Stimulated activated CD4-positive, alpha-beta T cell treated with anti-CD3 and anti-CD28 coated beads, Interleukin-15, amount 100 ng/mL, for 1 hour (primary cell): Measurements from ENCODE around the gene TNIP3.
"Not testable (repeated sequence)": the region's sequence is repeated elsewhere in the genome, so short reads cannot be mapped to it uniquely, and the experiment has no call there.

Source experiments
- DNase-seq, 2 donors: peaks; one replicate each; pipeline ENCODE4 v3.0.0-alpha.2; 2020; ENCODE audit warnings: low read depth in 1 of 2, low spot score in 1 of 2

TNIP3 gene, protein sequence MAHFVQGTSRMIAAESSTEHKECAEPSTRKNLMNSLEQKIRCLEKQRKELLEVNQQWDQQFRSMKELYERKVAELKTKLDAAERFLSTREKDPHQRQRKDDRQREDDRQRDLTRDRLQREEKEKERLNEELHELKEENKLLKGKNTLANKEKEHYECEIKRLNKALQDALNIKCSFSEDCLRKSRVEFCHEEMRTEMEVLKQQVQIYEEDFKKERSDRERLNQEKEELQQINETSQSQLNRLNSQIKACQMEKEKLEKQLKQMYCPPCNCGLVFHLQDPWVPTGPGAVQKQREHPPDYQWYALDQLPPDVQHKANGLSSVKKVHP

DNA sequence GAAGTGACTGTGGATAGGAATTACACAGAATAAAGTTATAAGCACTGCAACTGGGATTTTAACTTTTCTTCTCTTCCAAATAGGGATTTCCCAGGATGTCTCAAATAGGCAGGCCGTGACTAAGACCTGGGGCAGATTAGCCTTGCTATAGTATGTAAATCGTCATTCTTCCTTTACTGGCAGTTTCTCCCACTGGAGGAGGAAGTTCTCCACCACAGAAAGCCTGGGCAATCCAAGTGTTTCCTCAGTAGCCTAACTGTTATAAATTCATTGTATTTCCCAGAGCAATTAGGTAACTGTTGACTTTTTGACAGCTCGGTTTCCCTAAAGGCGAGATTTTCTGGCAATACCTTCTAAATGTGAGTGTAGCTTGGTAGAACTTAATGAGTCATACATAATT is at the start of gene TNIP3:
TNIP3 (minus strand) TSS at position 31 of the 400 bp plus-strand sequence. CDS start 196 bp downstream, outside the sequence.
- no peak for DNase-seq

DNA sequence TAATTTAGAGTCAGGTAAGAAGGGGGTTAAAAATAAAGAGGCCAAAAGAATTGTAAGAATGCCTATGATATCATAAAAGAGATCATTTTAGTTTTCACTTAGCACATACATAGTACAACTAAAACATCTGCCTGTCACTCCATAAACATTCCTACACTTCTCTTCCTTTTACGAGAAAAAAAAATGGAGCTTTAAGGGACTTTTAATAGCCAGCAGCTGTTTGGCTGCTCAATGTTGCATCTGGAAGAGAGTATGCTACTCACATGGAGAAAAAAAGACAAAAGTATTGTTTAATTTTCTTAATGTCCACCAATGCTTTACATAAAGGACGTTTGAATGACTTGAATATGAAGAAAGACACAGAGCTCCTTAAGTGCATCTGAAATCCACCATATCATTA is 48.7 kb upstream of the TNIP3 start:
- DNase-seq, result no peak

DNA sequence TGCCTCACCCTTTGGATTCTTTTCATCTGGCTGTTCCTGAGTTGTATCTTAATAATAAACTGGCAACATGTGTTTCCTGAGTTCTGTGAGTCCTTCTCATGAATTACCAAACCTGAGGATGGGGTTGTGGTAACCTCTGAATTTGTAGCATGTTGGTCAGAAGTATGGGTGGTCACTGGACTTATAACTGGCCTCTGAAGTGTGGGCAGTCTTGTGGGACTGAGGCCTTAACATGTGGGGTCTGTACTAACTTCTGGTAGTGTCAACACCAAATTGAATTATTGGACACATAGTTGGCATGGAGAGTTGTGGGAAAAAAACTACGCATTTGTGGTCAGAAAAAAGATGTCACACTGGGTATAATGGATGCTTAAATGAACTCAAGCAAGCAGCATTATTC is 45.0 kb upstream of the TNIP3 start:
- DNase-seq, result no peak

DNA sequence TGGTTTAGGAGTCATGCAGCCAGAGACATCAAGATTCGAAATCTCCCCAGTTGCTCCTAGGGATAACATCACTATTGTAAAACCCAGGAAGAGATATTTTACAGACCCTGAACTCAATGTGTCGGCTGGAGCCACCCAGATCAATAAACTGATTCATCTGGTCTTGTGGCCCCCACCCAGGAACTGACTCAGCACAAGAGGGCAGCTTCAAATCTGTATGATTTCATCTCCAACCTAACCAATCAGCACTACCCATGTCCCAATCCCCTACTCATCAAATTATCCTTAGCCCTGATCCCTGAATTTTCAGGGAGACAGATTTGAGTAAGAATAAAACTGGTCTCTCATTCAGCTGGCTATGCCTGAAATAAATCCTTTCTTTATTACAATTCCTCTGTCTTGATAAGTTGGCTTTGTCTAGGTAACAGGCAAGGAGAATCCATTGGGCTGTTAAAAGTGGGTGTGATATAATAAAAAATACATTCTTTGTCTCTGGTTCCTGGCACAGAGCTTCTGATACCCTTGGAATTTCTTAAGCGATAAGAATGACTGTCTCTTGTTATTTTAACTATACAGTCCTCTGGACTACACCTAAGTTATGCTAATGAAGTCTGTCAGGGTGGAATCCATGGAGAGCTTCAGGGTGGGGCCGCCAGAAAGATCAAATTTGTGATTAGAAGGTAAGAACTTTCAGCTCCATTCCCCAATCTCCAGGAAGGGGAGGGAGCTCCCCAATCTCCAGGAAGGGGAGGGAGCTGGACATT is 44.3 kb upstream of the TNIP3 start:
- DNase-seq, result no peak

DNA sequence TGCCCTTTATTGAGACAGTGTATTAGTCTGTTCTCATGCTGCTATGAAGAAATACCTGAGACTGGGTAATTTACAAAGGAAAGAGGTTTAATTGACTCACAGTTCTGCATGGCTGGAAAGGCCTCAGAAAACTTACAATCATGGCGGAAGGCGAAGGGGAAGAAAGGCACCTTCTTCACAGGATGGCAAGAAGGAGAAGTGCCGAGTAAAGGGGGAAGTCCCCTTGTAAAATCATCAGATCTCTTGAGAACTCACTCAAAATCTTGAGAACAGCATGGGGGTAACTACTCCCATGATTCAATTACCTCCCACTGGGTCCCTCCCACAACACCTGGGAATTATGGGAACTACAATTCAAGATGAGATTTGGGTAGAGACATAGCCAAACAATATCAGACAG is 41.7 kb upstream of the TNIP3 start:
- not testable (repeated sequence) for DNase-seq

DNA sequence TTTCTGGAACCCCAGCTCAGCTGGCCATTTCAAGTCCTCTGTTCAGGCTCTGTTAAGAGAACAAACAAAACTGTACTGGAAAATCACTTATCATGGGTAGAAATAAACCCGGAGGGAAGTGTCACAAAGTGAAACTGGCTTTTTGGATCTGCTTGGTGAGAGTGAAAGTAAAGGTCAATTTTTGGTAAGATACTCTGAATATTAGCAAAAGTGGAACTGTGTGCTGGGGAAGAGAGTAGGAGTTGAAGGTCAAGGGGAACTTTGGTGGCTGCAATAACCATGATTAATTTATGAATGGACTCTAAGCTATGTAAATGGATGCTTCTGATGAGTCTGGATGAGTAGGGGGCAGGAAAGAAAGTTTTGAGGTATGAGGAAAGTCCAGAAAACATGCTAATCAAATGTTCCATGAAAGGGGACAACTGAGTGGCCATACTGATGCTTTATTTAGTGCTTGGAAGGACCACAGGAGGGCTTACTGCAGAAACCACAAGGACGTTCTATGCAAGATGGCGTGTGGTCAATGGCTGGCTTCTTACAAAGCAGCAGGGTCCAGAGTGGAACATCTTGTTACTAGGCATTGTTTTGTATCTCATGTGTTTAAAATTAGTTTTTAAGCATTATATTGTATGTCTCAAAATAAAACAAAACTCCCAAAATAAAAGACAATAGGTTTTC is 36.8 kb upstream of the TNIP3 start:
- DNase-seq, result no peak

DNA sequence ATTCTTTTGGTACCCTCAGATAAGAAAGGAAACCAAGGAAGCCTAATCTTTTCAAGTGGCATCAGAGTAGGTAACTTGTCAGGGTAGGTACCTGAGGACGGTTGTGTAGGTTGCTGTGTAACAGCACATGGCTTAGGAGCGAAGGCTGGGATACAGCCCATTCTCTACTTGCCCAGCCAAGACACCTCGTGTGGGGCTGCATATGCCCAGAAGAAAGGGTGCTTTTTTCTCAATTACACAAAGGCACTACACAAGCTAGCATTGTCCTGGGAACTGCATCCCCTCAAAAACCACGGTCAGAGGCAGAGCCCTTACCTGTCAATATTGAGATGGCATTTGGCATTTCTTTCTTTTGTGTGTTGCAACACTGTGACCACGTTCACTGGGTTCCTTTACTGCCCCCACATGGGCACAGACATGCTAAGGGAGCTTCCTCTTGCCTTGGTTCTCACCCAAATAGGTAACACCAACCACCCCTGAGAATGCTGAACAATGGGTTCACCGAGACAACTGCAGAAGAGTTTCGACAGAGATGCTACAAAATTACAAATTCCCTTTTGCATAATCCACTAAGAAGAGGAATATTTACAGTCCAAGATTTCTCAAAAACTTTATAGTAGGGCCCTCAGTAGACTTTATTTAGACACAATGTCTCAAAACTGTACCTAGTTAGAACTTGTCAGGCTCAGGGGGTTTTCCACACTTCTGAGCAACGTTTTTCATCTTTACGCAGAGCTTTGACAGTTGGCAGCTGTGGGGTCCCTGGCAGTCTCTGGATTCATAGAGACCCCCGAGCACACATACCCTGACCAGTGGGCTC is 35.8 kb upstream of the TNIP3 start:
- no peak for DNase-seq

DNA sequence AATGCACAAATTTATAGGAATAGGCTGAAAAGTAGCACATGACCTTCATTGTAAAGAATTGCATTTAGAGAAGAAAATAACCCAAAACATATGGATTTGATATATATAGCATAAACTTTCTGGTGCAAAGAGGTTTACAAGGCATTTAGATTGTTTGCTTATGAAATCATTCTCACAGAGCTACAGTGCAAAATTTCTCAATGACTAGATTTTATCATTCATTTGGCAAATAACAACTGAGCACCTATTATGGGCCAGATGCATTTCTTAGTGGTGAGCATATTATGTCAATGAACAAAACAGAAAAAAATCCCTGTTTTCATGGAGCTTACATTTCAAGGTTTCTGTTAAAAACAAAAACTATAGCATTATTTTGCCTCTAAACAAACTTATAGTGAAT is 34.1 kb upstream of the TNIP3 start:
- DNase-seq, result no peak

DNA sequence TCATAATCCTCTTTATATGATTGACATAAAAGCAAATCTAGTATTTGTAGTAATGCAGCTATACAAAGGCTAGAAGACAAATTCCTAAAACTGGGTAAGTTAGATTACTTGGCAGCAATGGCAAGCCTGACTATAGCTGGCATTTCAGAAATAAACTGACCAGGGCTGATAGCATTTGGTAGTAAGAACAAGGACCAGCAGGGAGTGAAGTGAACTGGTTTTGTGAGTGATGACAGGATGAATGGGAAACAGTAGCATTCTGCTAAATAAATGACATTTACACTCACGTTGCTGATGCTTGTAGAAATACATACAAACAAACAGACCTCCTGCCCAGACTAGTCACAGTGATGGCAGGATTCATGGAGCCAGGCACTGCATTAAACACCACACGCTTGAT is 31.5 kb upstream of the TNIP3 start:
- no peak for DNase-seq

DNA sequence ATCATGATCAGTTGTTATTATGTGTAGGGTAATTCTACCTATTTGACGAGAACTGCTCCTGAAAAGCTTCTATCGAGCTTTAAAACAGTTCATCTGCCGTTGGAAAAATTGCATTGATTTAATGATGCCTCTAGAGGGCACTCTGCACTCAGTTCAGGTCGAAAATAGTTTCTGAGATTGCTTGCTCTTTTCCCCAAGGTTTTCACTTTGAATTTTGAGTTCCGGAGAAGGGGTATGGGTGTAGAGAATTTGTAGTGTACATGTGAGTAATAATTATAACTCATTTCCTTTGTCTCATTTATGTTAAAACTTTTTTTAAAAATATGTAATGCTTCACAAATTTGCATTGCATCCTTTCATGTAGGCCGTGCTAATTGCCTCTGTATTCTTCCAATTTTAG is 28.4 kb upstream of the TNIP3 start:
- DNase-seq, result no peak

DNA sequence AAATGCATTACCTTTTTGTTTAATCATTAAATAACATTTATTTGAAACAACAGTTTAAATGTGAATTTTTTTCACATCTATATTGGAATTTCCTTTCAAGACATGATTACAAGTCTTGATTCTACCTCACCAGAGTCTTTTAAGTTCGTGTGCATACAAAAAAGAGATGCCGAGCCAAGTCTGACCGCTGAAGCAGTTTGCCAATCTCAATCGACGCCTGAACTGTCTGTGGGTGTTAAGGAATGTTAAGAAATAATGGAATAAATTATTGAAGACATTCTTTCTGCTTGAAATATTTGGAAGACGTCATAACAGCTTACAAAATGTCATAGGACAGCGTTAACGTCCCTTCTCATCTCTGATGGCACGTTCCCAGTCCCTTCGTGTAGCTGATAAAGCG is 27.9 kb upstream of the TNIP3 start:
- no peak for DNase-seq

DNA sequence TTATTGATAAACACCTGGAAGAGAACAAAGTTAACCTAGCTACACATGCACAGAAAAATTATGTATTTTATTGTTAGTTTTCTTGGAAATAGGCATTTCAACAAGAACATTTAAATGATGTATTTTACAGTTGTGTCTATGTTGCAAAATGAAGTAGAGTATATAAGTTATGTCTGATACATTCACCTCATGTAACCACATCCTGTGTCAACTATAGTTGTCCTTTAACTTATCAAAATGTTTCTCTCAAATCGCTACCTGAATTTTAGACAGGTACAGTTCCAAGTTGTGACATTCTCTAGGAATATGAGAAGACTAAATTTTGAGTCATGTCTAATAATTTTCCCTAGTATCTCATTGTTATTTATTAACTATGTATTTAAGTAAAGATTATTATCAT is 27.2 kb upstream of the TNIP3 start:
- DNase-seq, result no peak

DNA sequence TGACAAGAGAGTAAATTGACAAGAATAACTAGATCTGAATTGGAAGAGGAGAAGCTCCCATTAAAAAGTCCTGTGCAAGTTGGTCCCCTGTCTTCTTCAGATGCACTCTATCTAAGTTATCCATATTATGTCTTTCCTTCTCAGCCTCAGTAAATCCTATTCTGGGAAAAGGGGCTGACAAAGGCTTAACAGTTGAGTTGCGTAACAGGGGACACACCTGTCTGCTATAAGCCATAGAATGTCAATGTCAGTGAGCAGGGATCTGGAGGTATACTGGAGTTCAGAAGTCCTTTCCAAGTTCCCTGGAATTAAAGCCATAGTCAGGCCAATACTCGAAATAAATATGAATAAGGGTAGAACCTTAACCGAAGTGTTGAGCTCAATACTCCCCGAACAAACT is 26.3 kb upstream of the TNIP3 start:
- no peak for DNase-seq

DNA sequence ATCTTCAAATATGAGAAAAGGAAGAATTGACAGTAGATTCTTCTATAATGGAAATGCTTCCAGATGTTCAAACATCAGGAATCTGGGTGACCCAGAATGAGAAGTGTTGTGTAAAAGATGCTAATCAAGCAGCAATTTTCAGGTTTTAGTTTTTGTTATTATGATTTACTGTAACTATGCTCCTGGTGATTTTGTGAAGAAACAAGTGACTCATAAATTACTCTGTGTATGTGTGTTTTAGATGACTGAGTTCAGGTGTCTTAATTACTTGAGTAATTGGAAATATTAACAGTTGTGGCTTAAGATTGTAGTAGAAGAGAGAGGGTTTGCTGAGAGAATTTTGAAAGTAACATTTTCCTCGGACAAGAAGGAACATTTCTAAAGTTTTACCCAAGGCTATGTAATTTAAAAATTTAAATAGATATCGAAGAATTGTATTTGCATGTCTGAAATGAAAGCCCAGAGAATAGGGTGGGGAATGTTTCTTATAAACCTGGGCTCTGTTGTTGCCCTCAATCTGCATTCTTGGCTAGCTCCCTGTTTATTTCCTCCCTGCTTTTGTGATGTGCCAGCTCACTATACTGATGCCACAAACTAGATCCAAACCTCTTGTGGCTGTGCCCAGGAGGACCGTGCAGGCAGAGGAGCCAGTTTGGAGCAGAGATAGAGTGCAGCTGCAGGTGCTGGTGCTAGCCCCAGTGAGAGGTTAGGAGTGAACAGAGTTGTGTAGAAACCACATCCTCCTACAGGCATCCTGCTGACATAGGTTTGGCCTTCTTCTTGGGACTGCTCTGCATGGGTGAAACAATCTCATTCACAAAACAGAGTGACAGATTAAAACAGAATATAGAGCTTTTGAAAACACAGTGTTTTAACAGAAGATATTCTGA is 25.4 kb upstream of the TNIP3 start:
- DNase-seq, result peak in 1 of 2 donors; percentile 11

DNA sequence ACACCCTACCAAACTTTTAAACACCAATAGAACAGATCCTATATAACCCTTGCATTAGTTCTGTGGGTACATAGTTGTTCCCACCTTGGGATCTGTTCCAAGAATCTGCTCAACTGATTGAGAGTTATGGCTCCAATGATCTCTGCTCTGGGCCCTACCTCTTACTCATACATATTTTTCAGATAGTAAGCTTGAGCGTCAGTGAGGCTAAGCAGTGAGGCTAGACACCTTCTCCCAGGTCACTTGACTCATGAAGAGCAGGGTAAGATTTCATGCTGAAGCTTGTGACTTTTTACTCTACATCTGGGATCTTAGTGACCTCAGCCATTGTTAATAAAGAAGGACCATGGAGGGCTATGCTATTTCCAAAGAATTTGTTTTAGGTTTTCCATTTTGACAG is 23.1 kb upstream of the TNIP3 start:
- DNase-seq, result no peak

DNA sequence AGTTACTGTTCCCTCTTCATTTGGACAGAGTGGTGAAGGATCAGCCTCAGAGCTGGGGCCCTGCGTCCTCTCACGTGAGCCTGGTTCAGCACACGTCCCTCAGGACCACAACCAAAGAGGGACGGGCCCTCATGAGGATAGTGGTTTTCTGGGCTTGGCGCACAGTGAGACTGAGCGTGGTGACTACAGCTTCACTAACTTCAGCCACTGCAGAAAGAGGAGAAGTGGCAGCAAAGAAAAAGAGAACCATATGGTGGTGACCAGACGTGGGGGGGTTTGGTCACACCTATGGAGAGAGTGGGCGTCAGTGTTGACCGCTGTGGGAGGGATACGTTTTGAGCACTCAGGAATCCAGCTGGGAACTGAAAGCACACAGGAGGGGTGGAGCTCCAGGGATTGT is 21.8 kb upstream of the TNIP3 start:
- no peak for DNase-seq

DNA sequence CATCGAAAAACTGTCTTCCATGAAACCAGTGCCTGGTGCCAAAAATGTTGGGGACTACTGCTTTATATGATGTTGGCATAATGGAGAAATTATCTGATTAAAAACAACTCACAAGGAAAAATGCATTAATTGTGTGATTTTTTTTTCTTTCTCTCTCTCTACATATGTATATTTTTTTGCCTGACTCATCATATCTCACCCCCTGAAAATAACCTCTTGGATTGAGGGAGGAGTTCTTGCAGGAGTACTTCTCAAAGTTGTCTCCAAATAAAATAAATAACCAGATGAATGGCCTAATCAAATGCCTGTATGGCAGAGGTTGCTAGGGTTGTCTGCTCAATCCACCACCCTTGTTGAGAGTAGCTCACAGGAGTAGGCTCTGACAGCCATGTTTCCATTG is 19.9 kb upstream of the TNIP3 start:
- DNase-seq, result no peak

DNA sequence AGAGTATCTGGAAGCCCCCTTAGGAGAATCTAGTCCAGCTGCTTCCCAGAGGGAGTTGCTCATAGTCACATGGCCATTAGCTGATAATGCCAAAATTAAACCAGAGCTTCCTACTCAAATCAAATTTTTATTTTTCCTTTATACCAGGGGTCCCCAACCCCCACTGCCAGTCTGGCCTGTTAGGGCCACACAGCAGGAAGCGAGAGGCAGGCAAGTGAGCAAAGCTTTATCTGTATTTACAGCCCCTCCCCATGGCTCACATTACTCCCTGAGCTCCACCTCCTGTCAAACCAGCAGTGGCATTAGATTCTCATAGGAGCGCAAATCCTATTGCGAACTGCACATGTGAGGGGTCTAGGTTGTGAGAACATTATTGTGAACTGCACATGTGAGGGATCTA is 19.2 kb upstream of the TNIP3 start:
- no peak for DNase-seq

DNA sequence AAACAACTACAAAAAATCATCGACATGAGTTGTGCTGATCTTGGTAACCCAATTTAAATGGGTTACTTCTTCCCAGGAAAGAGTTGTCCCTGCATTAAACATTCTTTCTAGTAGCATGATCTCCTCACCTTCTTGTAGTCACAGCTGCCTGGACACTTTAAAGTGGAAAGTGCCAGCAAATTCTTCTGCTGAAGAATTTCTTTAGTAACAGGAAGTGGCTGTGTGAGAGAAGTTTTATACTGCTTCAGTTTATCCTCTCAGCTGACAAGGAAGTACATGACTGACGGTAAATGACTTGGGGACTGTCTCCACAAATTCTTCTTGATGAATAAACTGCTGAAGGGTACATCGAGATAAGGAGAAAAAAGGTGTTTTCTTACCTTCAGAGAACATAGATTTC is 18.2 kb upstream of the TNIP3 start:
- no peak for DNase-seq

DNA sequence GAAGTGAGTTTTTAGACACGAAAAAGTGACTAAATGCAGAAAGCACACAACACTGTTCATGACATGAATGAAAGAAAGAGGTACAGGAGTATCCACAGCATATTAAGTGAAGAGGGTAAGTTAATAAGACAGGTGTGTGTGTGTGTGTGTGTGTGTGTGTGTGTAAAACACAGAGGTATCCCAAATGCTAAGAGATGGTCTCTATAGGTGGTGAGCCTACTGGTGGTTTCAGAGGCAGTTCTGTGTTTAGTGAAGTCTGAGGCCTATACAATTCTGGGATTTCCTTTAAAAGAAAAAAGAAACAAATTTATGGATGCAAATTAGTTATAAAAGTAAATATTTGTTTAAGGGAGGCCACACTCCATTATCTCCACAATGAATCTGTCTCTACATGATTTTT is 17.4 kb upstream of the TNIP3 start:
- DNase-seq, result no peak
